HG02981 (cell line): ENCODE results near the gene TCF7L1.
"Not testable (repeated sequence)": the region's sequence is repeated elsewhere in the genome, so short reads cannot be mapped to it uniquely, and the experiment has no call there.

ENCODE experiments used
- ATAC-seq: cut with Tn5 transposase; IDR thresholded peaks from one replicate; pipeline ENCODE4 v1.9.1; 2021; ENCODE audit warnings: mild to moderate bottlenecking, moderate library complexity; ENCODE audit not compliant: unreplicated experiment

Gene TCF7L1

DNA sequence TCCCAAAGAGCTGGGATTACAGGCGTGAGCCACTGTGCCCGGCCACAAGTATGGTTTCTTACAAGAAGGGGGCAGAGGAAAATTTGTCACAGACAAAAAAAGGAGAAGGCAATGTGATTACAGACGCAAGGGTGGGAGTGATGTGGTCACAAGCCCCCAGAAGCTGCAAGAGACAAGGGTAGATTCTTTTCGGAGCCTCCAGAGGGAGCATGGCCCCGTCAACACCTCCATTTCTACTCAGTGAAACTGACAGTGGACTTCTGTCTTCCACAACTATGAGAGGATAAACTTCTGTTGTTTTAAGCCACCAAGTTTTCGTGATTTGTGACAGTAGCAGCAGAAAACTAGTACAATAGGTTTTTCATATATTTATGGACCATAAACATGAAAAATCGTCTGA, 2.1 kb upstream of the TCF7L1 start:
- no peak for ATAC-seq

- ATAC-seq: no peak
These were observed 795 bp upstream of the TCF7L1 start for GRCh38 chr2:85132397-85132796.

DNA sequence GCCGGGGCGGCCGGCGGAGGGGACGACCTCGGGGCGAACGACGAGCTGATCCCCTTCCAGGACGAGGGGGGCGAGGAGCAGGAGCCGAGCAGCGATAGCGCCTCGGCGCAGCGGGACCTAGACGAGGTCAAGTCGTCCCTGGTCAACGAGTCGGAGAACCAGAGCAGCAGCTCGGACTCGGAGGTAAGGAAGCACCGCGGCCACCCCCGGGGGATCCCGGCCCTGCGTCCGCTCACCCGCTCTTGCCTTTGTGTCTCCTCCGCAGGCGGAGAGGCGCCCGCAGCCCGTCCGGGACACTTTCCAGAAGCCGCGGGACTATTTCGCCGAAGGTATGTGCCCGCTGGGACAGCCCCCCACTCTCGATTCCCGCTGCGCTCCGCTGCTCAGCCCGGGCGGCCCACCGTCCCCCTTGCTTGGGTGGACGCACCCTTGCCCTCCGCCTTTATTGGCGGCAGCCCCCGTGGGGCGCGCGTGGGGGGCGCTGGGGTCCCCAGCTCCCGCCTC, 611 bp downstream of the TCF7L1 start:
- no peak for ATAC-seq

DNA sequence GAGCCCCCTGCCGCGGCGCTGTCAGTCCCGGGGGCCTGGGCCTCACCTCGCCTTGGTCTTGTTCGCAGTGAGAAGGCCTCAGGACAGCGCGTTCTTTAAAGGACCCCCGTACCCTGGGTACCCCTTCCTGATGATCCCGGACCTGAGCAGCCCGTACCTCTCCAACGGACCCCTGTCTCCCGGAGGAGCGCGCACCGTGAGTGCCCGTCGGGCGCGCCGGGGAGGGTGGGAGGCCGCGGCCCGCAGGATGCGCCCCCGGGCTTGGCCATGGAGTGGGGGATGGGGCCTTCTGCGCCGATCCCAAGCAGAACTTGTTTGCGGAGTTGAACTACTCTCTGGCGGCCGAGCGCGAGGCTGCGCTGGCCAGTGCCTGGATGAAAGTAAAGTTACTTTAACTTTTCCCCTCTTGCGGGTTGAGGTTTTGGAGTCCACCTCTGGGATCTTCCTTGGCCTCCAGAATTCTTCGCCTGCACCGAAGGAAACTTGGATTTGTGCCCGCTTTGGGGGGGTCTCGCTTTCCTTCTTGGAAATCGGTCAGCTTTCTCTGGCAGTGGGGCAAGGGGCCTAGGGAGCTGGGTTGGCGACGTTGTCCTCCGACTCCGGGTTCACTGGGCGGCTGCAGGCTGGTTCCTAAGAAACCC, 1.2 kb downstream of the TCF7L1 start:
- ATAC-seq: no peak

GRCh38 chr2:85134896-85135659, 1.9 kb downstream of the TCF7L1 start:
- ATAC-seq: no peak

DNA sequence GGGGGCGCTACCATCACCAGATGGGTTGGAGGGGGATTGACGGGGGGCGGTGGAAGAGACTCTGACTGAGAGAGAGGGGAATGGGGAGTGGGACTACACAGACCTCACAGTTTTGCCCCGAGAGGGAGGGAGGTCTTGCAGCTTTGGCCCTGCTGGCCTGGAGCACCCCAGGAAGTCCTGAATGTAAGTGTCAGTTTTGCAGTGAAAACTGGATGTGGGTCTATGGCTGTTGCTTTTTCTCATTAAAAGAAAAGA, 2.4 kb downstream of the TCF7L1 start:
- no peak for ATAC-seq

GRCh38 chr2:85137156-85137555, 4.0 kb downstream of the TCF7L1 start:
- no peak for ATAC-seq

GRCh38 chr2:85143463-85144082, 10.4 kb downstream of the TCF7L1 start:
- no peak for ATAC-seq

- ATAC-seq: no peak
These were observed 12.1 kb downstream of the TCF7L1 start for GRCh38 chr2:85145116-85145820.

DNA sequence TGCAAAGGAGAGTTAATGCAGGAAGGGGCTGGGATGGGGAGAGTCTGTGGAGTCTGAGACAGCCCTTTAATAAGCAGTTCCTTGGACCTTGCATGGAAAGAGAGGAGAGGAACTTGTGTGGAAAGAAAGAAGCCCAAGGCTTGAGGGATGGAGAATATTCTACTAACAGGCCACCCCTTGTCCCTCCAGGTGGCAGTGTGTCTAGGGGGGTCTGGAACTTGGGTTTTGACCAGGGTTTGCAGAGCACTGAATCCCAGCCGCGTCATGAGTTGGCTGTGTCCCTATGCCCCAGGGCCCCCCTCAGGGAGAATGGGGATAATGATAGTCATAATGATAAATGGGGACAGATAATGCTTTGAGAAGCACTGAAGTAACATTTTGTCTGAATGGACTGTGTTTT, 15.0 kb downstream of the TCF7L1 start:
- no peak for ATAC-seq

DNA sequence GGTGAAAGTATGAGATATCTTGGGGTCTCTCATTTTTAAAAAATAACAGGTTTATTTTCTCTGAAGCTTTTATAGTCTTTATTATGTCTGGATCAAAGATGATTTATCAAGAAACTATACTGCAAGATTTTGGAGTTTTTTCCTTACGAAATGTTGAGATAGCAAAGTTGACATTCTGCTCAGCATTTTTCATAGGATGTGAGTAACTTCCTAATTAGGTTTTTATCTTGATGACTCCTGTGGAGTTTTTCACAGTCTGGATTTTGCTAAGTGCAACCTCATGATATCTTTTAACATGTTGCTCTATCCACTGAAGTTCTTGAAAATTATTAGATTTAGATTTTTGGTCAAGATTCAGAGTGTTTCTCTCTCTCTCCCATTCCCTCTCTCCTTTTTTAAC, 17.8 kb downstream of the TCF7L1 start:
- no peak for ATAC-seq

- ATAC-seq: no peak
These were observed 19.7 kb downstream of the TCF7L1 start for GRCh38 chr2:85152895-85153294.

- no peak for ATAC-seq
These were observed 21.0 kb downstream of the TCF7L1 start for GRCh38 chr2:85154048-85154753.

- ATAC-seq: not testable (repeated sequence)
These were observed 21.9 kb downstream of the TCF7L1 start for GRCh38 chr2:85155082-85155481.

- no peak for ATAC-seq
These were observed 23.0 kb downstream of the TCF7L1 start for GRCh38 chr2:85156153-85156552.

DNA sequence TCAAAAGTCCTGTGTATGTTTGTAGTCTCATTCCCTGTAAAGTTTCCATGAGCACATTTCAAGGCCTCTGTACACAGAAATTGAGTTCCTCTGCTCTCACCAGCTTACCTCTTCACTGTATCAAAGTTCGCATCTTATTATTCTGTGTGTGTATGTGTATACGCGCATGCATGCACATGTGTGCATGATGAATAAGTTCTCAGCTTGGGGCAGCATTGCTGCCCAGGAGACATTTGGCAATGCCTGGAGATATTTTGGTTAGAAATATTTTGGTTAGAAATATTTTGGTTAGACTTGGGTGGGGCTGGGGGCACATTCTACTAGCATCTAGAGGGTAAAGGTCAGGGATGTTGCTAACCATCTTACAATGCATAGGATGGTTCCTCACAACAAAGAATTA, 23.4 kb downstream of the TCF7L1 start:
- no peak for ATAC-seq

- ATAC-seq: no peak
These were observed 24.2 kb downstream of the TCF7L1 start for GRCh38 chr2:85157345-85157744.

- ATAC-seq: no peak
These were observed 25.5 kb downstream of the TCF7L1 start for GRCh38 chr2:85158559-85159273.

DNA sequence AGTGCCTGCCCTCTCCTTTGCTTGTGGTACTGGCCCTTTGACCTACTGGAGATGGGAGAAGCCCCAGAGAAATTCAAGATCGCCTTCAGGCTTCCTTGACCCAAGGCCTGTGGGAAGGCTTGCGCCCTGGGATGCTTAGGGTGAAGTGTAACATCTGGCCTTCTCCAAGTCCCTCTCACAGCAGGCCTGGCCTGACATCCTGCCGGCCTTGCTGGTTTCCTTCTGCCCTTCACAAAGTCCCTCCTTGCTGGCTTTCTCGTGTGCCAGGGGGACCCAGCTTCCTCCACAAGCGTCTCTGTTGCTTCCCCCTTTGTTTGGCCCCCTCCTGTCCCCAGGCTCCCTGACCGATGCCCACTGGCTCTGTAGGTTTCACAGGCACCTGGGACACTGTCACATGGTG, 26.4 kb downstream of the TCF7L1 start:
- ATAC-seq: no peak
